Fibroblast of lung (primary cell): ENCODE measurements around the gene OLA1. TPM values are rescaled to one million over a fixed set of nuclear protein-coding genes. Genes with fewer than 3 reads are reported as not detected.

Experiments
- DNase-seq, 2 donors: peaks; one replicate each; pipeline versions ENCODE4 v3.0.0 to v3.0.0-alpha.2; 2010; ENCODE audit warnings: low read depth in 2 of 2
- H2AFZ ChIP-seq: 2 replicates; pipeline ENCODE4 v1.5.1; 2012; ENCODE audit warnings: low read length, control low read depth, inconsistent platforms
- H3K27ac ChIP-seq: 2 replicates; pipeline ENCODE4 v1.5.1; 2011; ENCODE audit warnings: low read length, control low read depth; ENCODE audit not compliant: insufficient read depth
- H3K27me3 ChIP-seq: 2 replicates; pipeline ENCODE4 v1.5.1; 2011; ENCODE audit warnings: mild to moderate bottlenecking, low read length; ENCODE audit not compliant: control insufficient read depth, insufficient read depth
- H3K36me3 ChIP-seq: 2 replicates; pipeline ENCODE4 v1.5.1; 2011; ENCODE audit warnings: low read length; ENCODE audit not compliant: control insufficient read depth, insufficient read depth
- H3K4me1 ChIP-seq: 2 replicates; pipeline ENCODE4 v1.5.1; 2011; ENCODE audit warnings: low read length; ENCODE audit not compliant: control insufficient read depth, insufficient read depth; ENCODE audit errors: extremely low read depth
- H3K4me2 ChIP-seq: 2 replicates; pipeline ENCODE4 v1.5.1; 2011; ENCODE audit warnings: low read length, control low read depth; ENCODE audit not compliant: insufficient read depth; ENCODE audit errors: extremely low read depth
- H3K4me3 ChIP-seq, 4 experiments: fragments of 200-600 bp in 1 of 4; sonication (generic) in 1 of 4; replicated peaks in 1 of 4; 2 replicates each; pipeline ENCODE4 v1.5.1; 2011 to 2016; ENCODE audit warnings: low read length in 4 of 4, low read depth in 3 of 4, mild to moderate bottlenecking in 3 of 4, control low read depth in 2 of 4, inconsistent platforms in 1 of 4, mixed read lengths in 1 of 4; ENCODE audit not compliant: insufficient read depth in 1 of 4; ENCODE audit errors: control extremely low read depth in 1 of 4
- H3K79me2 ChIP-seq: 2 replicates; pipeline ENCODE4 v1.5.1; 2012; ENCODE audit warnings: mild to moderate bottlenecking, low read length, inconsistent platforms; ENCODE audit not compliant: control insufficient read depth, insufficient read depth
- H3K9ac ChIP-seq: 2 replicates; pipeline ENCODE4 v1.5.1; 2011; ENCODE audit warnings: mild to moderate bottlenecking, low read length, control low read depth; ENCODE audit not compliant: insufficient read depth
- H3K9me3 ChIP-seq: 2 replicates; pipeline ENCODE4 v1.5.1; 2012; ENCODE audit warnings: low read depth, low read length; ENCODE audit not compliant: control insufficient read depth, insufficient read depth
- H4K20me1 ChIP-seq: 2 replicates; pipeline ENCODE4 v1.5.1; 2011; ENCODE audit warnings: low read length; ENCODE audit not compliant: control insufficient read depth, insufficient read depth; ENCODE audit errors: extremely low read depth
- CTCF ChIP-seq, 2 donors: IDR thresholded peaks in 1 of 2; conservative IDR thresholded peaks in 1 of 2; 1 replicate in 1 of 2; 2 replicates in 1 of 2; pipeline ENCODE4 v1.5.1; 2011 to 2012; ENCODE audit warnings: low read length in 2 of 2, control low read depth in 1 of 2, inconsistent platforms in 1 of 2, low read depth in 1 of 2, mild to moderate bottlenecking in 1 of 2
- EZH2 ChIP-seq: IDR thresholded peaks from 2 replicates; pipeline ENCODE4 v1.5.1; 2012; ENCODE audit warnings: low read length, control low read depth, mild to moderate bottlenecking; ENCODE audit errors: missing control alignments
- polyA plus RNA-seq, 2 donors: library from polyadenylated mRNA; depleted of rRNA in 1 of 2; stranded (reverse) in 1 of 2; unstranded in 1 of 2; fragments of >200 nt; gene quantifications; 2 replicates each; pipeline ENCODE4 v1.2.1, GENCODE V29; 2011 to 2012; ENCODE audit warnings: missing spikeins in 1 of 2
- total RNA-seq: library from RNA; depleted of rRNA; stranded (reverse); fragments of >200 nt; gene quantifications from 2 replicates; pipeline ENCODE4 v1.2.1, GENCODE V29; 2014

The OLA1 gene
- total and polyA plus RNA-seq, 2 donors (not counting 1 experiment from before 2014, with no cell fraction given): 74.3 to 91.4 TPM

- Histone ChIP-seq H3K9me3 (no peaks in the 10 kb centered on the region), H3K4me2 (no peak overlapping the region)
Observed at GRCh38 chr2:174243812-174244211, 4.5 kb downstream of the OLA1 start.

GRCh38 chr2:174240097-174240496, 8.2 kb downstream of the OLA1 start:
- H3K79me2 ChIP-seq: peaks cover 46% of the 10 kb centered on the region
- no peaks in the 10 kb centered on the region for H3K27me3 ChIP-seq
- no peaks in the 10 kb centered on the region for H4K20me1 ChIP-seq
- no peak for TF ChIP-seq EZH2
- no peak for TF ChIP-seq CTCF (conservative IDR thresholded peaks at IDR 0.05 in 1 of 2, IDR thresholded peaks at IDR 0.05 in 1 of 2; ENCODE audit: low read depth in 1 of 2, low read length in 2 of 2)
- H3K4me1 ChIP-seq: no peaks in the 10 kb centered on the region
- no peaks in the 10 kb centered on the region for H3K36me3 ChIP-seq
- H3K9ac ChIP-seq: no peak overlapping the region
- H3K4me3 ChIP-seq: no peak overlapping the region
- no peaks in the 10 kb centered on the region for H3K9me3 ChIP-seq
- H3K4me2 ChIP-seq: no peak overlapping the region
- no peak overlapping the region for H2AFZ ChIP-seq
- no peak overlapping the region for H3K27ac ChIP-seq
- DNase-seq: no peak

More at GRCh38 chr2:174243812-174244211, 4.5 kb downstream of the OLA1 start:
- Histone ChIP-seq H3K27me3 (no peaks in the 10 kb centered on the region), H3K4me1 (peaks cover 2% of the 10 kb centered on the region), H3K9ac (no peak overlapping the region), H3K36me3 (no peaks in the 10 kb centered on the region), H2AFZ (no peak overlapping the region), H3K4me3 (no peak overlapping the region), H4K20me1 (no peaks in the 10 kb centered on the region), H3K27ac (no peak overlapping the region), H3K79me2 (peaks cover 63% of the 10 kb centered on the region)
- DNase-seq: no peak
- TF ChIP-seq CTCF (conservative IDR thresholded peaks at IDR 0.05 in 1 of 2, IDR thresholded peaks at IDR 0.05 in 1 of 2; ENCODE audit: low read depth in 1 of 2, low read length in 2 of 2) (no peak), EZH2 (no peak)

- Histone ChIP-seq H4K20me1 (no peaks in the 10 kb centered on the region), H3K79me2 (peaks cover 49% of the 10 kb centered on the region), H3K4me3 (no peak overlapping the region), H3K4me2 (no peak overlapping the region), H3K9ac (no peak overlapping the region), H3K27me3 (no peaks in the 10 kb centered on the region), H3K36me3 (no peaks in the 10 kb centered on the region), H3K27ac (no peak overlapping the region), H2AFZ (no peak overlapping the region), H3K4me1 (no peaks in the 10 kb centered on the region), H3K9me3 (no peaks in the 10 kb centered on the region)
- TF ChIP-seq CTCF (conservative IDR thresholded peaks at IDR 0.05 in 1 of 2, IDR thresholded peaks at IDR 0.05 in 1 of 2; ENCODE audit: low read depth in 1 of 2, low read length in 2 of 2) (no peak), EZH2 (no peak)
- no peak for DNase-seq
Observed at GRCh38 chr2:174236429-174236828, 11.9 kb downstream of the OLA1 start.
